Endothelial cell of umbilical vein (primary cell): ENCODE data around the gene TRAF1. TPM values are rescaled to one million over a fixed set of nuclear protein-coding genes. Genes with fewer than 3 reads are reported as not detected.

Source experiments
- BruUV-seq: library from RNA; stranded (reverse); fragments of 400-500 nt; replicated peaks from 2 replicates; lab custom pipeline; 2021; lab: Mats Ljungman, UMichigan
- CTCF ChIA-PET: fragments of 300-600, 350-600 bp; sonication (Branson Sonifier 250); formaldehyde crosslinking; loops from one replicate; lab custom pipeline; 2021; ENCODE audit warnings: antibody characterized with exemption, inconsistent platforms; lab: Charles Lee
- POLR2A ChIA-PET: fragments of 300-600, 350-600 bp; sonication (Branson Sonifier 250); formaldehyde crosslinking; loops from one replicate; lab custom pipeline; 2021; ENCODE audit warnings: antibody characterized with exemption, inconsistent platforms; lab: Charles Lee
- DNase-seq: peaks from one replicate; pipeline ENCODE4 v3.0.0-alpha.2; 2011; ENCODE audit warnings: low read depth, low spot score
- FAIRE-seq: peaks from 2 replicates; lab custom pipeline; 2011; peaks lifted over from hg19 to GRCh38; lab: Jason Lieb, UNC
- H2AFZ ChIP-seq: 2 replicates; pipeline ENCODE4 v1.6.0; 2012; ENCODE audit warnings: low read depth, low read length, control low read depth, inconsistent platforms
- H3K27ac ChIP-seq: 2 replicates; pipeline ENCODE4 v1.5.1; 2011; ENCODE audit warnings: low read depth, mild to moderate bottlenecking, control low read depth, low read length, moderate library complexity; ENCODE audit not compliant: insufficient read depth
- H3K27me3 ChIP-seq, 2 experiments: 2 replicates each; pipeline versions ENCODE4 v1.6.0 to v1.6.1; 2011; ENCODE audit warnings: low read length in 2 of 2, mixed read lengths in 1 of 2; ENCODE audit not compliant: control insufficient read depth in 2 of 2, insufficient read depth in 2 of 2
- H3K36me3 ChIP-seq, 2 experiments: 2 replicates in 1 of 2; 3 replicates in 1 of 2; pipeline ENCODE4 v1.5.1; 2011; ENCODE audit warnings: low read length in 2 of 2, mild to moderate bottlenecking in 1 of 2, moderate library complexity in 1 of 2; ENCODE audit not compliant: control insufficient read depth in 2 of 2, insufficient read depth in 2 of 2; ENCODE audit errors: extremely low read depth in 1 of 2
- H3K4me1 ChIP-seq: 3 replicates; pipeline ENCODE4 v1.5.1; 2011; ENCODE audit warnings: mild to moderate bottlenecking, low read length; ENCODE audit not compliant: control insufficient read depth, insufficient read depth; ENCODE audit errors: extremely low read depth
- H3K4me2 ChIP-seq: 2 replicates; pipeline ENCODE4 v1.6.1; 2011; ENCODE audit warnings: low read length, control low read depth, mixed read lengths; ENCODE audit not compliant: insufficient read depth
- H3K4me3 ChIP-seq, 3 experiments: fragments of 200-600 bp in 1 of 3; sonication (generic), shearing (Covaris generic) in 1 of 3; replicated peaks in 1 of 3; 2 replicates each; pipeline ENCODE4 v1.5.1; 2011 to 2016; ENCODE audit warnings: control low read depth in 3 of 3, low read length in 3 of 3, mild to moderate bottlenecking in 2 of 3, inconsistent platforms in 1 of 3, low read depth in 1 of 3, moderate library complexity in 1 of 3; ENCODE audit not compliant: insufficient read depth in 1 of 3
- H3K79me2 ChIP-seq: 2 replicates; pipeline ENCODE4 v1.6.0; 2012; ENCODE audit warnings: low read length, inconsistent platforms; ENCODE audit not compliant: control insufficient read depth, insufficient read depth
- H3K9ac ChIP-seq: replicated peaks from 2 replicates; pipeline ENCODE3; 2011; ENCODE audit warnings: low read length, control low read depth; ENCODE audit not compliant: insufficient read depth; ENCODE audit errors: extremely low read depth
- H3K9me1 ChIP-seq: replicated peaks from 3 replicates; pipeline ENCODE4 v1.6.0; 2011; ENCODE audit warnings: mild to moderate bottlenecking, low read length; ENCODE audit not compliant: control insufficient read depth, insufficient read depth; ENCODE audit errors: extremely low read depth
- H3K9me3 ChIP-seq: replicated peaks from 2 replicates; pipeline ENCODE4 v1.5.1; 2012; ENCODE audit warnings: low read length, inconsistent platforms; ENCODE audit not compliant: control insufficient read depth, insufficient read depth
- H4K20me1 ChIP-seq: replicated peaks from 2 replicates; pipeline ENCODE3; 2011; ENCODE audit warnings: mild to moderate bottlenecking, low read length; ENCODE audit not compliant: control insufficient read depth, insufficient read depth; ENCODE audit errors: extremely low read depth
- CTCF ChIP-seq, 2 donors: IDR thresholded peaks; 1 replicate in 1 of 2; 2 replicates in 1 of 2; pipeline ENCODE4 v1.5.1; 2011; ENCODE audit warnings: low read length in 2 of 2, mild to moderate bottlenecking in 2 of 2, moderate library complexity in 2 of 2, control low read depth in 1 of 2, inconsistent platforms in 1 of 2, low read depth in 1 of 2; ENCODE audit not compliant: insufficient read depth in 1 of 2; ENCODE audit errors: extremely low read depth in 1 of 2
- EZH2 ChIP-seq: IDR thresholded peaks from 2 replicates; pipeline ENCODE4 v1.6.1; 2012; ENCODE audit warnings: borderline replicate concordance, low read depth, mild to moderate bottlenecking, moderate library complexity, low read length, inconsistent platforms; ENCODE audit not compliant: severe bottlenecking
- FOS ChIP-seq: IDR thresholded peaks from 2 replicates; pipeline ENCODE4 v1.6.1; 2011; ENCODE audit warnings: mild to moderate bottlenecking, low read length, moderate library complexity, borderline replicate concordance; ENCODE audit not compliant: insufficient read depth
- GATA2 ChIP-seq: IDR thresholded peaks from 2 replicates; pipeline ENCODE4 v1.7.0; 2011; ENCODE audit warnings: low read depth, mild to moderate bottlenecking, moderate library complexity, mixed read lengths, low read length; ENCODE audit not compliant: insufficient read length, insufficient read depth
- JUN ChIP-seq: IDR thresholded peaks from 2 replicates; pipeline ENCODE4 v1.6.1; 2011; ENCODE audit warnings: borderline replicate concordance, low read depth; ENCODE audit not compliant: insufficient read length, insufficient read depth
- MAX ChIP-seq: IDR thresholded peaks from 2 replicates; pipeline ENCODE4 v1.6.1; 2011; ENCODE audit not compliant: insufficient read depth, insufficient read length
- MYC ChIP-seq: IDR thresholded peaks from one replicate; pipeline ENCODE4 v1.6.1; 2011; ENCODE audit warnings: mild to moderate bottlenecking, low read depth, low read length
- POLR2A ChIP-seq: IDR thresholded peaks from 2 replicates; pipeline ENCODE4 v1.6.1; 2012; ENCODE audit warnings: low read depth, mild to moderate bottlenecking, control low read depth, low read length
- POLR2AphosphoS5 ChIP-seq: IDR thresholded peaks from 2 replicates; pipeline ENCODE4 v1.6.1; 2012; ENCODE audit warnings: low read depth, mild to moderate bottlenecking, control low read depth, low read length, moderate library complexity; ENCODE audit not compliant: insufficient read depth
- dilution Hi-C: fragments of 300-500 bp; cut with MboI; formaldehyde crosslinking; loops from one replicate; pipeline ENCODE4 v1.15.0; 2019; ENCODE audit warnings: low sequenced_read_pairs; ENCODE audit not compliant: extremely low pct_ligation_motif_present
- intact Hi-C: fragments of 100-400 bp; cut with micrococcal nuclease; formaldehyde crosslinking; loops from one replicate; pipeline ENCODE4 v1.10.0; 2022
- polyA plus RNA-seq, 4 experiments: library from polyadenylated mRNA; depleted of rRNA in 3 of 4; stranded (reverse) in 3 of 4; unstranded in 1 of 4; fragments of >200 nt; gene quantifications; 2 replicates each; pipeline versions ENCODE4 v1.2.1 to v1.2.3, GENCODE V29; 2011 to 2012; ENCODE audit warnings: missing spikeins in 1 of 4
- total RNA-seq: library from RNA; stranded (reverse); gene quantifications from 2 replicates; pipeline ENCODE4 v1.2.3, GENCODE V29; 2021

Gene TRAF1
- total and polyA plus RNA-seq, 2 donors (not counting 3 experiments of a cell fraction or from before 2014, with no cell fraction given), result 2.0 to 2.6 TPM

GRCh38 chr9:120886490-120886967, 40.1 kb downstream of the TRAF1 start:
- ChIA-PET CTCF (interaction anchor here (1.2 kb wide), 1 partner anchor 9 kb away, joined by 3 read pairs; no protein-coding TSS in a partner anchor), POLR2A (no interaction called here)
- Histone ChIP-seq H3K4me1 (peaks cover under 1% of the 10 kb centered on the region), H3K4me3 (no peak overlapping the region), H3K27me3 (no peaks in the 10 kb centered on the region), H3K9ac (no peak overlapping the region), H4K20me1 (no peaks in the 10 kb centered on the region), H3K27ac (no peak overlapping the region), H2AFZ (no peak overlapping the region), H3K4me2 (no peak overlapping the region), H3K9me3 (no peaks in the 10 kb centered on the region), H3K36me3 (no peaks in the 10 kb centered on the region), H3K9me1 (no peaks in the 10 kb centered on the region), H3K79me2 (no peaks in the 10 kb centered on the region)
- dilution Hi-C loops, result no loop called here
- FAIRE-seq (no peak), DNase-seq (no peak)
- BruUV-seq, result no TSS peak
- intact Hi-C loops, result no loop called here
- TF ChIP-seq CTCF (IDR thresholded peaks at IDR 0.05; ENCODE audit: extremely low read depth in 1 of 2, insufficient read depth in 1 of 2, low read depth in 1 of 2, low read length in 2 of 2) (no peak), GATA2 (no peak), EZH2 (no peak), JUN (no peak), MYC (no peak), FOS (no peak), POLR2AphosphoS5 (no peak), POLR2A (no peak), MAX (no peak)
